GM12865 (cell line): ENCODE measurements around the gene FSIP1.

ENCODE experiments used
- DNase-seq: peaks from one replicate; pipeline ENCODE4 v3.0.0; 2010; ENCODE audit warnings: low read depth
- H3K4me3 ChIP-seq: 2 replicates; pipeline ENCODE4 v1.5.1; 2011; ENCODE audit warnings: mild to moderate bottlenecking, low read depth, low read length, control low read depth
- TF ChIP-seq, protein P1 (sequence below): IDR thresholded peaks from 2 replicates; pipeline ENCODE4 v1.5.1; 2011; ENCODE audit warnings: low read length, control low read depth, low read depth, inconsistent platforms; ENCODE audit not compliant: insufficient read depth; ENCODE audit errors: missing control alignments

FSIP1 gene

DNA sequence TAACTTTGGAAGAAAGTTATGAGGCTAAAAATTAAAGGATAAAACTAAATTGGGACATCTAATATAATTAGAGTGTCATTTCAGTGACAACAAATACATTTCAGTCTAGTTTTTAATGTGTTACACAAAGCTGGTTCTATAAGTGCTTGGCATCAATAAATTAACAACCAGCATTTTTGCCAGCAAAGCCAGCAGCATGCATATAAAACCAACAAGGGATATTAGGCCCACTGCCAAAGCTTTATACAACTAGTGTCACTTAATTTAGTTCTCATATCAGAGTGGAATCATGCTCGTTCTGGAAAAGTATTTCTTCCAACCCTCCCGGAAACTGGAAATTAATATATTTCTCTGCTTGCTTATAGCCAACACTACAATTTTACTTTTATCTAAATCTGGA is 113.0 kb downstream of the FSIP1 start:
- TF ChIP-seq, protein P1, sequence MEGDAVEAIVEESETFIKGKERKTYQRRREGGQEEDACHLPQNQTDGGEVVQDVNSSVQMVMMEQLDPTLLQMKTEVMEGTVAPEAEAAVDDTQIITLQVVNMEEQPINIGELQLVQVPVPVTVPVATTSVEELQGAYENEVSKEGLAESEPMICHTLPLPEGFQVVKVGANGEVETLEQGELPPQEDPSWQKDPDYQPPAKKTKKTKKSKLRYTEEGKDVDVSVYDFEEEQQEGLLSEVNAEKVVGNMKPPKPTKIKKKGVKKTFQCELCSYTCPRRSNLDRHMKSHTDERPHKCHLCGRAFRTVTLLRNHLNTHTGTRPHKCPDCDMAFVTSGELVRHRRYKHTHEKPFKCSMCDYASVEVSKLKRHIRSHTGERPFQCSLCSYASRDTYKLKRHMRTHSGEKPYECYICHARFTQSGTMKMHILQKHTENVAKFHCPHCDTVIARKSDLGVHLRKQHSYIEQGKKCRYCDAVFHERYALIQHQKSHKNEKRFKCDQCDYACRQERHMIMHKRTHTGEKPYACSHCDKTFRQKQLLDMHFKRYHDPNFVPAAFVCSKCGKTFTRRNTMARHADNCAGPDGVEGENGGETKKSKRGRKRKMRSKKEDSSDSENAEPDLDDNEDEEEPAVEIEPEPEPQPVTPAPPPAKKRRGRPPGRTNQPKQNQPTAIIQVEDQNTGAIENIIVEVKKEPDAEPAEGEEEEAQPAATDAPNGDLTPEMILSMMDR, result no peak
- no peak overlapping the region for H3K4me3 ChIP-seq
- no peak for DNase-seq

DNA sequence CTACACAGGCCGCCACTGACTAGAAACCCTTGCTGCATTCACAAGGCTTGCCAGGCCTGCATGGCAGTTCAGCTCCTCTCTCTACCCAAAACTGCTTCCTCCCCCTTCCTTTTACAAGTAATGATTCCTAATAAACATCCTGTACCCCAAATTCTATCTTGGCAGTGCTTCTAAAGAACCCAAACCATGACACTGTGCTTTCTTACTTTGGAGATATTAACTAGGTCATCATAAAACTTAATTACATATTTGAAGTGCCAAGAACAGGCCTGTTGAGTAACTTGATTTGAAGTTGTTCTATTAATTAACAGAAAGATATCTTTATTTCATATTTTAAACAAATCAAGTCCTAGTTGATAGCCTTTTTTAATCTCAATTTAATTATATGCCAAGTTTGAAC is 113.4 kb downstream of the FSIP1 start:
- DNase-seq, result no peak
- no peak overlapping the region for H3K4me3 ChIP-seq
- TF ChIP-seq, protein P1, result no peak

DNA sequence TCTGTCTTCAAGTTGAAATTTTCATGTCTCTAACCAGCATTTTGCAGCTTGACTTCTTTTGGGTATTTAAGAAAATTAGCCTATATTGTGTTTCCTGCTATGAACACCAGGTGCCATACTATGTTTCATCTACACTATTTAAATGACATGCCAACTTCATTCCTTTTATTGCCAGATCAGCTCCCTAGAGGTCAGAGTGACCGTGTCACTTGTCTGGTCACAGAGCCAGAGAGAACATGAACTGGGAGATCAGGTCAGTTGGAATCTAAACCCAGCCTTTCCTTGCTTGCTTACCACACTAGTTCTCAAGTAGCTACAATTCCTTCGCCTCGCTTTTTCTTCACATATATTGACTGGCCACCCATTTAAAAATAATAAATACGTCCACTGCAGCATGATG is 114.2 kb downstream of the FSIP1 start:
- DNase-seq, result no peak
- H3K4me3 ChIP-seq, result no peak overlapping the region
- TF ChIP-seq, protein P1, result no peak

DNA sequence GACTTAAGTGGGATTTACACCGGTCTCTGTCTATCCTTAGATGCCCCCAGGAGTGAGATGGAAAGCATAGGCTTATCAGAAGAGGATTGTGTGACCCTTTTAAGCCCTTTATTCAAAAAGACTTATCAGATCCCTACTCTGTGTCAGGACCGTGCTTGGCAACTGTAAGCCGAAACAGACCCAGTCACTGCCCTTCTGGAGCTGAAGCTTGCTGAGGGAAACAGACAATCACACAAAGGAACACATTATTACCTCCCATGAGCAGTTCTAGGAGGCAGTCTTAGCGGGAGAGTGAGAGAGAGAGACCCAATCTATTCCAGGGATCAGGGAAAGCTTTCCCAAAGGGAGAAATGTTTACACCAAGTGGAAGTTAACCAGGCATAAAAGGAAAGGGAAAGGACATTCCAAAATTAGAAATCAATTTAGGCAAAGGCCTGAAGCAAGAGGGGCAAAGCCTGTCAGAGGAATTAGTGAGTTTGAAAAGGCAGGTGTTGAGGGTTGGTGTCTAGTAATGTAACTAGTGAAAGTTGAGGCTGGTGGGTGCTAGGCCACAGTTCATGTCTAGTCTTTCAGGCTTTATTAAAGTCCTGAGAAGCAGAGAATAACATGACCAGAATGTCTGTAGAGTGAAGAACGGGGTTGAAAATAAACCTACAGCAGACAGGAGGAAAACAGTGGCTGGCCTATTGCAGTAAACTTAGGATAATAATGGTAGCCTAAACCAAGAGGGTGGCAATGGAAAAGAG is 115.1 kb downstream of the FSIP1 start:
- H3K4me3 ChIP-seq, result no peak overlapping the region
- TF ChIP-seq, protein P1, result no peak
- DNase-seq, result no peak

DNA sequence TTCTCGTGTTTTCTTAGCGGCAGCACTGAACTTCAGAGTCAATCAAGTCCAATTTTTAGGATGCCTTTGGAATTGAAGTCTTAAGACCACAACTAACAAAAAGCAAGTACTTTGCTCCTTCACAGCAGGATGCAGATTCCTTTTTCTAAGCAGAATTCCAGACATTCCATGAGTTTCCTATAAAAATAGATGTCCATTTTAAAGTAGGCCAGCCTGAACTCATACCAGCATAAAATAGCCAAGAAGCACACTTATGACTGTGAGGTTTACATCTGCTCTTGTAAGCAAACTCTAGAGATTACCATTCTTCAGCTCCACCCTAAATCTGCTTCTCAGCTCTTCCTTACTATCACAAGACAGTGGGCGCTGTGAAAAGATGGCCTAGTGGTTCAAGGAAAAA is 116.0 kb downstream of the FSIP1 start:
- no peak for DNase-seq
- H3K4me3 ChIP-seq, result no peak overlapping the region
- TF ChIP-seq, protein P1, result no peak

DNA sequence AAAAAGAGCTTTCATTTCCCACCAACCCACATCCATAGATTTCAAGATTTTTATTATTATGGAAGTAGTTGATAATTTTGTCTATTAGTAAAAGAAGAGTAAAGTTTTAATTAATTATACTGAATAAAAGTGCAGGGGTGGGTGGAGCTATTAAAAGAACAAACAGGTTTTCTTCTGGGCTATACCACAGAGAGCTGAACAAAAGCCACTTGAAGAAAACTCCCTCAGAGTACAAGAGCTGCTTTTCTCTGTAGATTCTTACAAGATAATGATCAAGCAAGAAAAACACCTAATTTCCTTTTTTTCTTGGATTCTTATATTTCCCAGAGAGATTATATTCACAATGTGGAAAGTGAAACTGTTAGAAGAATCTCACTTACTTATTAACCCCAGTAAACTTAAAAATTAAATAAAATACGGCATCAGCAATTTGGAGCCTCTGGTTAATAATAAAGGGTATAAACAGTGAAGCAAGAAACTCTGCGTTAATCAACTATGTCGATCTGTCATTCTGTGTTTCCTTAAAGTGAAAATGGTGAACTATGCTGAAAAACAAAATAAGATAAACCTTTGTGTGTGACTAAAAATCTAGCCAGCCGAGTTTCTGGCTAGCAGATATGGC is 116.9 kb downstream of the FSIP1 start:
- H3K4me3 ChIP-seq, result no peak overlapping the region
- TF ChIP-seq, protein P1, result no peak
- DNase-seq, result no peak
